Measurements from ENCODE around the gene MROH7.

Gene MROH7

DNA sequence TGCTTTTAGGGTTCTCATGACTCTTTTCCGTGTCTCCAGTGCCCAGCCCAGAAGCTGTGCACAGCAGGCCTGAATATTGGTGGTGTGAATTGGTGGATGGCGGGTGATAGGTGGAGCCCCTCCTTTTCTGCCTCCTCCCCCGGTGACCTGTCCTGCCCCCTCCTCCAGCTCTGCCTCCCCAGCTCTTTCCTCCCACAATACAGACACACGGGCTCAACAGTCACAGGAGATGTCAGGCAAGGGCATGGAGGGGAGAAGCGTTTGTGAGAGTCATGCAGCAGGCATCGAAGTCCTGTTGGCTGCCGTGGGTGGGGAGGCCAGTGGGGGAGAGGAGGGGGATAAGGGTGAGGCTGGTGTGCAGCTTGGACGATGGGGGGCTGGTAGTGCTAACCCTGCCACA, 56.8 kb downstream of the MROH7 start:
- no peak for DNase-seq (ENCODE audit: low read depth)

DNA sequence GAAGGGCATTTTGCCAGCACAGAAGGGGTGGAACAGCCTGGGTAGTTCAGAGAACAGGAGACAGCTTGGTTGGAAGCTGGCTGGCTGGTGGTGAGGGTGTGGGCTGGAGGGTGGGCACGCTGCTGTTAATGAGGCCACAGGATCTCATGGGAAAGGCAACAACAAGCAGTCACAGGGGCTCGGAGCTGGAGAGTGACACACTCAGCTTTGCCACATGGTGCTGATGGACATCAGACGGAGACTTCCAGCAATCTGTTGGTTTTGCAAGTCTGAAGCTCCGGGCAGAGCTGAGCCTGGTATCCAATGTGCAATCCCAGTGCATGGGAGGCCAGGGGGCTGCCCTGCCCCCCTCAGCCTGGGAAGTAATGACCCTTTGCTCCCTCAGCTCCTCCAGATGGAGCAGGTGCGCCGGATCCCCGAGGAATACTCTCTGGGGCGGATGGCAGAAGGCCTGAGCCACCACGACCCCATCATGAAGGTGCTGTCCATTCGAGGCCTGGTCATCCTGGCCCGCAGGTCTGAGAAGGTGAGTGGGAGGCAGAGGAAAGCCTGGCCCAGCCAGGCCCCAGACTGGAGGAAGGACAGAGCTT, 58.4 kb downstream of the MROH7 start:
- DNase-seq (ENCODE audit: low read depth): no peak

DNA sequence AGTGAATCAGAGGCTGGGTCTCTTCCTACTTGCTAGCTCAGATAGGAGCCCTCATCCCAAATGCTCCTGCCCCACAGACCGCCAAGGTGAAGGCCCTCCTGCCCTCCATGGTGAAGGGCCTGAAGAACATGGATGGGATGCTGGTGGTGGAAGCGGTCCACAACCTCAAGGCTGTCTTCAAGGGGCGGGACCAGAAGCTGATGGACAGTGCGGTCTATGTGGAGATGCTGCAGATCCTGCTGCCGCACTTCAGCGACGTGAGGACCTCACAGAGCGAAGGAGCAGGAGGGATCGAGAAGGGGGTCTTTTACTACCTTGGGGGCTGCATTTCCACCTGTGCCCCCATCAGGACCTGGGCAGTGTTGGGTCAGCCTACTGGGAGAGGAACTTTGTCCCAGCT, 59.5 kb downstream of the MROH7 start:
- no peak for DNase-seq (ENCODE audit: low read depth)

DNA sequence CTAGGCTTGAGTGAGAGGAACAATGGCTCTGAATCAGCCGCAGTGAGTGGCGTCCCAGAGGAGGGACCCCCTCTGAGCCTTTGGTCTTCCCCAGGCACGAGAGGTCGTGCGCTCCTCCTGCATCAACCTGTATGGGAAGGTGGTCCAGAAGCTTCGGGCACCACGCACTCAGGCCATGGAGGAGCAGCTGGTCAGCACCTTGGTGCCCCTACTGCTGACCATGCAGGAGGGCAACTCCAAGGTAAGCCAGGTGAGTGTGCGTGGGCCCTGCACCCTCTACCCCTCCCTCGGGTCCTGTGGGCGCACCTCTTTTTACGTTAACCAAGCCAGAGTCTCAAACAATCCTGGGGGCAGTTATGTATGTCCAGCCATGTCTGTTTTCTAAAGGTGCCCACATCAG, 60.4 kb downstream of the MROH7 start:
- no peak for DNase-seq (ENCODE audit: low read depth)

DNA sequence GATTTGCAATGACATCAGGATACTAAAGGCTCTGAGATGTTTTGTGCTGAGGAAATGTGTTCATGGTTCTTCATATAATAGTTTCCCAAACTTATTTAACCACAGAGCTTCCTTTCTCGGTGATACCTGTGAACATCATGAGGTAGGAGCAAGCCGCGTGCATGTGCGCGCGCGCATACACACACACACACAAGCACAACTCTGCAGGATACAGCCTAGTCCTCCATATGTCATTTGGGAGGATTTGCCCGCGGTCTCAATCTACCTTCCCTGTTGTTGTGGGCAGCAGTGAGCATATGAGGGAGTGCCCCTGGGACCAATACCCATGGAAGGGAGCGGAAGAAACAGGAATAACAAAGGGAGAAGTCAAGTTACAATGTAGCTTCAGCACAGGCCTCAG, 61.9 kb downstream of the MROH7 start:
- DNase-seq (ENCODE audit: low read depth): no peak

DNA sequence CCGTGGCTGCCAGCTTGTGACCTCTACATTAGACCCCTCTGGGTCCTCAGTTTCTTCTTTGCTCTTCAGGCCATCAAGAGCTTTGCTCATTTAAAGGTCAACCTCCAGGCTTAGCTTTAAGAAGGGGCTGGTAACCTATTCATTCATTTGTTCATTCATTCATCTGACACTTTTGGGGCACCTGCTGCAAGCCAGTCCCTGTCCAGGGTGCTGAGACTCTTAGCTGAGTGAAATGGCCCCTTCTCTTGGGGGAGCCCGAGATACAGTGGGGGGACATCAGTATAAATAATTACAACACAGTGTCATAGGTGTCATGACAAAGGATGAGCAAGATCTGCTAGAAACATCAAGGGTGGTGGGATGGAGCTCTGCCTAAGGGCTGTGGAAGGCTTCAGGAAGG, 63.6 kb downstream of the MROH7 start:
- DNase-seq (ENCODE audit: low read depth): no peak

DNA sequence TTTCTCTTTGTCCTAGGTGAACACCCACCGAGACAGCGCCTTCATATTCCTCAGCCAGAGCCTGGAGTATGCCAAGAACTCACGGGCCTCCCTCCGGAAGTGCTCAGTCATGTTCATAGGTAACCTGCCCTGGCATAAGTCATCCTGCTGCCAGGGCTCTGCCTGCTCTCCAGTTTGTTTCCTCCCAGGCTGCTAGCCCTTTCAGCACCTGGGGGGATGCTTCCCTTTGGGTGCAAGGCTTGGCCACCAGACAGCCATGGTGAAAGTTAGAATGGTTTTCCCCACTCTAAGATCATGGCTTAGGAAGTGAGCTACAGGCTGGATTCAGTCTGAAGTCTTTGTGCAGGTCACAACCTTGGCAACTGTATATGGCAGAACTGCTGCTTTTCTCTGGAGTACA, 64.8 kb downstream of the MROH7 start:
- no peak for DNase-seq (ENCODE audit: low read depth)

DNA sequence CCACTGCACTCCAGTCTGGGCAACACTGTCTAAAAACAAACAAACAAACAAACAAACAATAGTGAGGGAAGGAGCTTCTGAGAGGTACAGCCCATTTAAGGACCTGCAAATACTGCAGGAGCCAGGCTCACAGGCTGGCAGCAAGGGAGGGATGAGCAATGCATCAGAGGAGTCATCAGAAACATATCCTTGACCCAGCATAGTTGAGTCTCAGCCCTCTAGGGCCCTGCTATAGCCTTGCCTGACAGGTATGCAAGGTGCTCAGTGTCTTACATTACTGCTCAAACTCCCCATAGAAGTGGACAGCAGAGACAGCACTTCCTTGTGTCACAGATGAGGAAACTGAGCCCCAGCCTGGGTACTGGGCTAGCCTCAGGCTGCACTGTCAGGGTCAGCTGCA, 66.8 kb downstream of the MROH7 start:
- no peak for DNase-seq (ENCODE audit: low read depth)

DNA sequence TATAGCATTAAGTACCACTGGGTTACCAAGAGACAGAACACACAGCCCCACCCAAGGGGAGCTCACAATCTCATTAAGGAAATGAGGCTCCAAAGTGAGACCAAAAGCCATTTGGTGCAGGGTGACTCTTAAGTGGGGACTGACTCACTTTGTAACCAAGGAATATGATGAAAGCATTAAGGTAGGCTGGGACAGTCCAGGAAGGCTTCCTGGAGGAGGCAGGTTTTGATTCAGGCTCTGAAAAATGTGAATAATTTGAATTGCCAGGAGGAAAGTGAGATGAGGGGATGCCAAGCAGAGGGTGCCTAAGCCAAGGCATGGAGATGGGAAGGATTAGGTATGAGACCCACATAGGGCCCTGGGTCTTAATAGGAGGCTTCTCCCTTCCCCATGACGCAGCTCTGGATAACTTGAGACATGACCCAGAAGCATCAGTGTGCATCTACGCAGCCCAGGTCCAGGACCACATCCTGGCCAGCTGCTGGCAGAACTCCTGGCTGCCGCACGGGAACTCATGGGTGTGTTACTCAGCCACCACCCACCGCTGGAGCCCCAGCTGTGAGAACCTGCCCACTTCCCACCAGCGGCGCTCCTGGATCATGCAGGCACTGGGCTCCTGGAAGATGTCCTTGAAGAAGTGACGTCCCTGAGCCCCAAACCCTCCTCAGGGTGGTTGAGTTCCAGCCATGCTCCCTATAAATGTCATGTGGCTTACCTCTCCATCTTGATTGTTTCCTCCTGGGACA, 68.1 kb downstream of the MROH7 start:
- DNase-seq (ENCODE audit: low read depth): no peak

DNA sequence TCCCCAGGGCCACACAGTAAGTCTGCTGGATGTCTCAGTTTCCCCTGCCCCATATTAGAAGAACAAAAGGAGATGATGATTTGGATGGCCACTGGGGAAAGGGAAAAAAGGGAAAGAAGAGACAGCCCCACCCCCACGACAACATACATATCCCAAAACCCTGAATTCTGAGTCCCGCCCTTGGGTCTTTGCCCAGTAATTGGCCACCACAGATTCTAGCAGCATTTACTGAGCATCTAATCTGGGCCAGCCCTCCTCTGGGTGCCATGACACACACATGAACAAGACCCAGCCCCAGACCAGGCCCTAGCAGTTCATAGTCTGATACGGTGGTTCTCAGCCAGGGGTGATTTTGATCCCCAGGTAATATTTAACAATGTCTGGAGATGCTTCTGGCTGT, 68.8 kb downstream of the MROH7 start:
- DNase-seq (ENCODE audit: low read depth): no peak

DNA sequence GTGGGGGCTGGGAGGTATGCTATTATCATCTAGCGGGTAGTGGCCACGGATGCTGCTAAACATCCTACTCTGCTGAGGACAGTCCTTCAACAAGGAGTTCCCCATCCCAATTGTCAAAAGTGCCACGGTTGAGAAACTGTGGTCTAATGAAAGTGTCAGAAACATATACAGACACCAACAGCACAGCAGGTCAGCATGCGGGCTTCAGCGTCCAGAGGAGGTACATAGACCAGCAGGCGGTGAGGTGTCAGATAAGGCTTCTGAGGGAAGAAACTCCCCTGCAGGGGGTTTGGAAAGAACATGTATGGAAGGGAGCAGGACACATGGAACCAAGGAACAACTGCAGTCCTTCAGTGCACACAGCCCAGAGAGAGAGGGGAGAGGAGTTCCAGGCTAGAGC, 69.3 kb downstream of the MROH7 start:
- no peak for DNase-seq (ENCODE audit: low read depth)

DNA sequence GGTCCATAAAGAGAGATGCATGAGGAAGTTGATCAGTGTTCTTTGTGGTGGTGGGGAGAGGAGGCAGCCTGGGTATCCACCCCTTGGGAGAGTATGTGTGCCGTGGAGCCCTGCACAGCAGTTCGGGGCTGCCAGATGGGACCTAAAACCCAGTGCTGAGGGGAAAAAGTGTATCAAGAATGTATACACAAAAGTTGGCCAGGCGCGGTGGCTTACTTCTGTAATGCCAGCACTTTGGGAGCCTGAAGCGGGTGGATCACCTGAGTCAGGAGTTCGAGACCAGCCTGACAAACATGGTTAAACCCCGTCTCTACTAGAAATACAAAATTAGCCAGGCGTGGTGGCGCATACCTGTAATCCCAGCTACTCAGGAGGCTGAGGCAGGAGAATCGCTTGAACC, 70.0 kb downstream of the MROH7 start:
- no peak for DNase-seq (ENCODE audit: low read depth)

DNA sequence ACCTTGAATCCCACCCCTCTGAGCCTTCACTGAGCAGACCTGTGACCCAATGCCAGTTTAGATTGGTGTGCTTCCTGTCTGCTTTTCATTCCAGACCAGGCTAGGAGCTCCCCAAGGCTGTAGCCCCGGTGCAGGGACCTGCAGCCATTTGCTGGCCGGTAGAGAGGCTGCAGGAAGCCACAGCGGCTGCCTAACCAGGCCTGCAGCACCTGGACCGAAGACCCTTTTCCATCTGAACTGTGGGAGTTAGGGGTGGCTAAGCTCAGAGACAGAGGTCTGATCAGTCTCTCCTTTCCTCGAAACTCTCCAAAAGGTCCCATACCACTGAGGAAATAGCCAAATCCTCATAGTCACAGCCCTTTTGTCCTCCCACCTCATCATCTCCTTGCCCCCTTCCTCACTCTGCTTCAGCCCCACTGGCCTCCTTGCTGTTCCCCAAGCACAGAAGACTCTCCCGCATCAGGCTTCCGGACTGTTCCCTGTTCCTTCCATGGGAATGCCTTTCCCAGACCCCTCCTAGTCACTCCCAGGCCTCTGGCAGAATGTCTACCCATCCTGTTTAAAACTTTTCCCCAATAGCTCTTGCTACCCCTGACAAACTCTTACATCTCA, 73.4 kb downstream of the MROH7 start:
- DNase-seq (ENCODE audit: low read depth): no peak

DNA sequence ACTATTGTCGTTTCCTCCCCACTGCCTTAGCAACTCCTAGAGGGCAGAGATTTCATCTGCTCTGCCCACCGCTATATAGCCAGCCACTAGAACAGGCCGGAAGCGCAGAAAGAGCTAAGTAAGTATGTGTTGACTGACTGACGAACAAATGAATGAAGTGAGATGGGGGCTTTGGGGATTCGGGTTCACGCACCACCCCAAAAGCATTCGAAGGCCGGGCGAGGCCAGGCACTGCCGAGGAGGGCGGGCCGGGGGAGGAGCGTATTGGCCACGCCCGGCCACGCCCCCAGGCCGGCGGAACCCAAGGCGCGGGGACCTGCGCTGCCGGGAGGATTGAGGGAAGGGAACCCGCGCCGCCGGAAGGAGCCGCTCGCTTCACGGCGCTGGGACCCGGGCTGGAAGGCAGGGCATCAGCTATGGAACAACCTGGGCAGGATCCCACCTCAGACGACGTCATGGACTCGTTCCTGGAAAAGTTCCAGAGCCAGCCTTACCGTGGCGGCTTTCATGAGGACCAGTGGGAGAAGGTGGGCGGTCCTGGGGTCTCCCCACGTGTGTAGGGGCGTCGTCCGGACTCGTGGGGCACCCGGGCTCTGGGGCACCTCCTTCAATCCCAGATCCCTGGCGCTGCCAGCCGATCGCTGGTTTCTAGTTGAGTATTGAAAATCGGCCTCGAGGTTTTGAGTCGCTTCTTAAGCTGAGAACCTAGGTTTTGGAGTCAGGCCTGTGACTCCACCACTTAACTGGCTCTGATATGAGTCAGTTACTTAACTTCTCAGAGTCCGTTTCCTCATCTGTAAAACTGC, 74.1 kb downstream of the MROH7 start, which contains the start of gene TTC4:
Gene TTC4 (plus strand): TSS at position 369 of the 806 bp plus-strand sequence. CDS start 48 bp downstream, at position 417.
- peak; percentile 66 for DNase-seq (ENCODE audit: low read depth)

DNA sequence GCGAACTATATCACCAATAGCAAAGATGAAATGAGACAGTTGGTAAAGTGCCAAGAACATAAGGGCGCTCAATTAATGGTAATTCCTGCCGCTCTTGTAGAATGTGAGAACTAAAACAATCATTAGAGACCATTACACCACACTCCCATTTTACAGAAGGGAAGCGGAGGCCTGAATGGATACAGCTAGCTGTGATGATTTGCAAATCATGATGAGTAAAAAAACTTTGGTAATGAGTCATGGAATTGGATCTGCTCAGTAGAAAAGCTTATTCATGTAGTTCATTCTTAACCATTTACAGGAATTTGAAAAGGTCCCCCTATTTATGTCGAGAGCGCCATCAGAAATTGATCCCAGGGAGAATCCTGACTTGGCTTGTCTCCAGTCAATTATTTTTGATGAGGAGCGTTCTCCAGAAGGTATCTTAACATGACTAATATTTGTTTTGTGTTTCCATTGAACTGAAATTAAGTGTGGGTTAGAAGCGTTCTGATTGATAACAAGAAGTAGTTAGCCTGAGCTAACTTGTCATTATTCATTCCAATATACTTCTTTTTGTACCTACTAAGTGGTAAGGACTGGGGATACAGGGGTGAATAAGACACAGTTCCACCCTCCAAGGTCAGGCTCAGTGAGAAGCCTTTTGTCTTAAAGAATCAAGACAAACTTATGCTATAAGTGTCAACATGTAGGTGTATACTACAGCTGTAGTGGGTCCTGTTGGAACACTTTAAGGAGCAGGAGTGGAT, 74.9 kb downstream of the MROH7 start:
- peak; percentile 63 for DNase-seq (ENCODE audit: low read depth)

DNA sequence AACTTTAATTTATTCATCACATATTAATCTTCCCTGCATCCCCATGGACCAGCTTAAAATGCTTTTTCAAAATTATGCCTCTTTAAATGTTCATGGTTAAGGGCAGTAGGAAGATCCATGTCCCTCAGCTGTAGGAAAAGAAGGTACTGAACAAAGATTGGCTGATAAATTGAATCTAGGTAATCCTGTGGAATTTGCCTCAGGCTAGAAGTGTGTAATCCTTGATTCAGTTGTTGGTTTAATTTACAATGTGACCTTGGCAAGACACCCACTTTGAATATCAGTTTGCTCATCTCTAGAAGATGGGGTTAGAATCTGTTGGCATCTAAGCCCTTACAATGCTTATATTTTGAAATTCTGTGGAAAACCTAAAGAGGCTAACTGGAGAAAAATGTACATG, 80.1 kb downstream of the MROH7 start:
- no peak for DNase-seq (ENCODE audit: low read depth)

DNA sequence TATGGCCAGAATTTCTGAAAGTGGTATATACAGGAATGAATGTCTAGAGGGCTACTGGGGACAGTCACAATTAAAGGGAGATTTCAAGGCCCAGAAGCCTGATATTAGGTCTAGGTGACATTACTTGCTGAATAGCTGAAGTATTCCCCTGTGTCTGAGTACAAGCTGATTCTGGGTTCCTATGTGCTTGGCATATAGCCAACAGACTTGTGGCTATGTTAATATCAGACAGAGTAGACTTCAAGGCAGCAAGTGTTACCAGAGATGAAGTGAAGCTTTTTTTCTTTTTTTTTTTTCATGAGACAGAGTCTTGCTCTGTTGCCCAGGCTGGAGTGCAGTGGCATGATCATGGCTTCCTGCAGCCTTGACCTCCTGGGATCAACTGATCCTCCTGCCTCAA, 82.4 kb downstream of the MROH7 start:
- no peak for DNase-seq (ENCODE audit: low read depth)

DNA sequence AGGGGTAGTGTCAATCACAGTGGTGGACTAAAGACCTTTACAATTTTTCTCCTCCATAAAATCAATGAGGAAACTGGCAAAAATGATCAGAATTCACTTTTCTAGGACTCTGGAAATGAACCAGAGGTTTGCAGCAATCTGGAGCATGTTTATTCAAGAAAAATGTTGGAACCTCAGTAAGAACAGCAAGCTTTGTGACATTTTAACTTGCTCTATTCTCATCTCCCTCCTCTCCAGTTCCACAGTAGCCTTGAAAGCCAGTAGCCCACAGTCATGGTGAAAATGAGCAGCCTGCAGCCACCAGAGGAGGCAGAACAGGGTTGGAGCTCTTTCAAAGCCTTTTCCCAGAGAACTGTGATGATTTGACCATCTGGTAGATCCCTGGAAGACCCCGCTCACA, 83.2 kb downstream of the MROH7 start:
- no peak for DNase-seq (ENCODE audit: low read depth)

DNA sequence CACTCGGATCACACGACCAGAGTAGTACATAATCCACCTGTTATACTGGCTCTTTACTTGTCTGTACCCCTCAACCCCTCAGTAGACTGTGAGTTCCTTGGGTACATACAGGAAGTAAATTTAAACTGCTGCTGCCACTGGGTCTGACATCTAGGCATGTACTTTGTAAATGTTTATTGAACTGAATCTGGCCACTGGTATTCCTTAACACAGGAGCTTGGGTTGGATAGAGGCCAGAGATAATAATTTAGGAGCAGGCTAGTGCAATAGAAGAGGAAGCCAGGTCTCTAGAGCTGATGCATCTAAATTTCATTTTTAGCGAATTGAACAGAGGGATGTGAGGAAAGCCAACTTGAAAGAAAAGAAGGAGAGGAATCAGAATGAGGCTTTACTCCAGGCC, 86.4 kb downstream of the MROH7 start:
- DNase-seq (ENCODE audit: low read depth): no peak

DNA sequence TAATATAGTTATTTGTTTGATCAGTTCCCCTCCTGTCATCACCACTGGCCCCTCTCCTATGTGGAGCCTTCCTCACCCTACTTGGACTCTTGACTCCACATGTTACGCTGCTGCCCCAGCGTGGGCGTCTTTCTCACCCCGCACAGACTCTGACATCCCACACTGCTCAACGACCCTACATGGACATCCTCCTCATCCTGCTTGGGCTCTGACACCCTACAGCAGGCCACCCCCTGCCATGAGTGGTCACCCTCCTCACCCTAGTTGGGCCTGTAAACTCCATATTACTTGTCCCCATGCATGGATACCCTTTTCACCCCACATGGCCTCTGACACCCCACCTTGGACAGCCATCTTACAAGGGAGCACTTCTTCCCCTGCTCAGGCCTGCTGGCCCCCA, 95.1 kb downstream of the MROH7 start:
- DNase-seq (ENCODE audit: low read depth): no peak

DNA sequence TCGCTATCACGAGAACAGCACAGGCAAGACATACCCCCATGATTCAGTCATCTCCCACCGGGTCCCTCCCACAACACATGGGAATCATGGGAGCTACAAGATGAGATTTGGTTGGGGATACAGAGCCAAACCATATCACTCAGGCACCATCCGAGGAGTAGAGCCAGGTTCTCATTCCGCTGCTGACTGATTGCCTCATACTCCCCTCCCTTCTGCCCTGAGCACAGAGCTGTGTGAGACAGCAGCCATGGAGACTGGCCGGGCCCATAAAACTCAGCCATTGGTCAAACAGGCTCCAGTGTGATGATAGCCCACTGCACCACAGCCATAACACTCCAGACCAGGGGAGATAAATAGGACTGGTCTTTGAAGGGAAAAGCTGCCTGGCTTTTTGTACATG, 96.7 kb downstream of the MROH7 start:
- DNase-seq (ENCODE audit: low read depth): peak; percentile 19

DNA sequence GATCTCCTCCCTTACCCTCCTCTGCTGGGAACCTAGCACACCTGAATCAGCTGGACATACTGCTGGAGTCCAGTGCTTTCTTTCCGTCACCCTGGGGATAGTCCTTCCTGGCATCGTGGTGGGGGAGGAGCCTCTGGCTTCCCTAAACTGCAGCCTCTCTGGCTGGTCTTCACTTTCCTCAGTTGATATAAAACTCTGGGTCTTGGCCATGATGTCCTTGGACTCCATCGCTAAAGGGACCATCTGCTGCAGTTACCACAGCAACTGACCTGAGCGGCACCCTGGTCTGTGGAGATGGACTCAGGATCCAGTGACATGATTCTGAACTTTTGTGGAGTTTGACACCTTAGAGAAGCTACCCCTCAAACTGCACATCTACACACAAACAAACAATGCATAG, 99.9 kb downstream of the MROH7 start:
- DNase-seq (ENCODE audit: low read depth): no peak

Data from amniotic epithelial cell (primary cell).